Ureter (tissue), 1 donor: ENCODE data around the gene MCM6. TPM values are rescaled to one million over a fixed set of nuclear protein-coding genes. Genes with fewer than 3 reads are reported as not detected.

ENCODE experiments used
- total RNA-seq: library from RNA; stranded (reverse); gene quantifications from one replicate; pipeline ENCODE4 v1.2.4, GENCODE V29; 2023
- donor health status: DM: yes; HTN: yes; CAD: no.

MCM6 gene
- total RNA-seq, 1 donor from 2014 or later, result 15.7 TPM

Other genes starting within 250 kb of the MCM6 start
- gene UBXN4, start 134.6 kb downstream of the MCM6 start, total RNA-seq, result 117 TPM
- gene LCT, start 39.3 kb downstream of the MCM6 start, total RNA-seq, result not detected
- gene DARS1, start 109.2 kb upstream of the MCM6 start, total RNA-seq, result 83.6 TPM
- gene CXCR4, start 241.7 kb upstream of the MCM6 start, total RNA-seq, result 23.2 TPM